DMS53 treated with DMSO at 0.1 percent for 48 hours (cell line): Measurements from ENCODE around the gene UNC45B.
"Not testable (repeated sequence)": the region's sequence is repeated elsewhere in the genome, so short reads cannot be mapped to it uniquely, and the experiment has no call there.

Experiments
- DNase-seq: peaks from one replicate; lab custom pipeline; 2025; ENCODE audit not compliant: unreplicated experiment; lab: John Stamatoyannopoulos, UW

Gene UNC45B

DNA sequence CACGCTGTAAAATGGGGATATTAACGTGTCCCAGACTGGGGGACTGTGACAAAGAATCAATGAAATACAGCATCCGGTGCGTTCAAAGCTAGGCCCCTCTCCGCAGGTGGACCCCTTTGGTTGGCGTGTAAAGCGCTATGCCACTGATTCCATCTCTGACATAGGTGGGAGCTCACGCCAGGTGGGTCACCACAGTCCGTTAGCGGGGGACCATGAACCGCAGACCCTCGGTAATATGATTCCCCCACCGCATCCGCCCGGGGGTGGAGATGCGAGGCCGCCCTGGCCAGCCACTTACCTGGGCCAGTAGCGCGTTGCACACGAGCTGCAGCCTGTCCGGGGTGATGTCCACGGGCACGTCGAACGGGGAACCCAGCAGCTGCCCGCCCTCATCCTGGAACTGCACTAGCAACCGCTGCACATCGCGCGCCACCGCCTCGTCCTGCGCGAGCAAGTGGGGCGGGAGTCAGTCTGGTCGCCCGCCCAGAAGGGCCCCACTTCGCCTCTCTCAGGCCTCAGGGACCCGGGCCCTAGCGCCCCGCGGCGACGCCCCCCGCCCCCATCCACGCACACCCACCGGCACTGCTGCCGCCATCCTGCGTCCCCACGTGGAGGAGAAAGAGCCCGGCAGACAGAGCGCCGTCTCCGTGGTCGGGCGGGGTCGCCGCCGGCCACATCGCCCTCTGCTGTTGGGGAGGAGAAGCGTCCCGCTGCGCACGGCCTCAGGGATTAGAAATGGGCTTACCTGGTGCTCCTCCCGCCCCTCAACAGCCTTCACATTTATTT is 5.7 kb upstream of the UNC45B start, which contains the start of gene NLE1:
Gene NLE1 (minus strand): TSS at position 623 of the 786 bp plus-strand sequence. CDS start 28 bp downstream, at position 595.
- peak; percentile 36 for DNase-seq

DNA sequence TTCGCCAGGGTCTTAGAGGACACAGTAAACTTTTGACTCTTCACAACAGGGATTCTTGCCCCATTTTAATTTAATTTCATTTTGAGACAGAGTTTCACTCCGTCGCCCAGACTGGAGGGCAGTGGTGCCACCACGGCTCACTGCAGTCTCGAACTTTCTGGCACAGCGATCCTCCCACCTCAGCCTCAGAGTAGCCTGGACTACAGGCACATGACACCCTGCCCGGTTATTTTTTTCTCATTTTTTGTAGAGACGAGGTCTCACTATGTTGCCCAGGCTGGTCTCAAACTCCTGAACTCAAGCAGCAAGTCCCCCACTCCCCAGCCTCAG is 5.2 kb upstream of the UNC45B start:
- DNase-seq: no peak

GRCh38 chr17:35144840-35145239 is 2.8 kb upstream of the UNC45B start:
- no peak for DNase-seq

- DNase-seq: no peak
Measured at GRCh38 chr17:35146214-35146833, 1.3 kb upstream of the UNC45B start.

DNA sequence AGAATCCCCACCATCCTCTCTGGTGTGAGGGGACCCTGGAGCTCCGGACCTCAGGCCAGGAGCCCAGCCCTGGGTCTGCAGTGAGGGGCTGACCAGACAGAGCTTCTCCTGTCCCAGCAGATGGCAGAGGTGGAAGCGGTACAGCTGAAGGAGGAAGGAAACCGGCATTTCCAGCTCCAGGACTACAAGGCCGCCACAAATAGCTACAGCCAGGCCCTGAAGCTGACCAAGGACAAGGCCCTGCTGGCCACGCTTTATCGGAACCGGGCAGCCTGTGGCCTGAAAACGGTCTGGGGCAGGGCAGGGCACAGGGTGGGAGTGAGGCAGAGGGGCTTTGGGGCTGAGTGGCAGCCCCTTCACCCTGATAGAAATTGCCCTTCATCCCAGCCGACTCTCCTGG is 527 bp downstream of the UNC45B start:
- no peak for DNase-seq

- DNase-seq: no peak
Measured at GRCh38 chr17:35149941-35150340, 2.3 kb downstream of the UNC45B start.

DNA sequence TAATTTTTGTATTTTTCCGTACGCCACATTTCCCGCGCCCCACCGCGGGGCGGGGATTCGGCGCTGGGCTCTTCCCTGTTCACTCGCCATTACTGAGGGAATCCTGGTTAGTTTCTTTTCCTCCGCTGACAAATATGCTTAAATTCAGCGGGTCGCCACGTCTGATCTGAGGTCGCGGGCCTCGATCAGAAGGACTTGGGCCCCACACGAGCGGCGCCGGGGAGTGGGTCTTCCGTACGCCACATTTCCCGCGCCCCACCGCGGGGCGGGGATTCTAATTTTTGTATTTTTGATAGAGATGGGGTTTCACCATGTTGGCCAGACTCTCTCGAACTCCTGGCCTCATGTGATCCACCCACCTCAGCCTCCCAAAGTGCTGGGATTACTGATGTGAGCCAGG is 3.5 kb downstream of the UNC45B start:
- DNase-seq: not testable (repeated sequence)

DNA sequence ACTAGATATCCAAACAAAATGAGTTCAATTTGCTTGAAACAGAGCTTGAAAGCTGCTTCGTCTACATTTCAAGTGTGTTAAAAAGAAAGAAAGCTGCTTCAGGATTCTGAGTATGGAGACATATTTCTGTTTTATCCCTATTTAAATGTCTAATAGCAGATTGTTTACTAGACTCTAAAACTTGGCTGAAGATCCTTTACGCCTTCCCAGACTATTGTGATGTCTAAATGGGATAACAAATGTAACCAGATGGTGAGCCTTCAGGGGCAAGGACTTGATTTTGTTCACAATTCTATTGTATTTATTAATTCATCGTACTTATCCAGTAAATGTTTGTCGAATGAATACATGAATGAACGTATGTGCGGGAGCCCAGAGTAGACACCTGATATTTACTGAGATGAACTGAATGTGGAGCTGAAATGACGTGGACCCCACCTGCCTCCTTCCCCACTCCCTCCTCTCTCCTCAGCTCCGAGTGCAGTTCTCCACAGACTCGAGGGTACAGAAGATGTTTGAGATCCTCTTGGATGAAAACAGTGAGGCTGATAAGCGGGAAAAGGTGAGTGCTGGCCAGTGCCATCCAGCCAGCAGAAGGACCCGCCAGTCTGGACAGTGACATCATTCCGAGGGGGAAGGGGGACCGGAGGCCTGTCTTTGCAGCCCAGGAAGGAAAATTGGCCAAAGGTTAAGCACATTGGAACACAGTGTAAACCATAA is 5.0 kb downstream of the UNC45B start:
- DNase-seq: no peak

DNA sequence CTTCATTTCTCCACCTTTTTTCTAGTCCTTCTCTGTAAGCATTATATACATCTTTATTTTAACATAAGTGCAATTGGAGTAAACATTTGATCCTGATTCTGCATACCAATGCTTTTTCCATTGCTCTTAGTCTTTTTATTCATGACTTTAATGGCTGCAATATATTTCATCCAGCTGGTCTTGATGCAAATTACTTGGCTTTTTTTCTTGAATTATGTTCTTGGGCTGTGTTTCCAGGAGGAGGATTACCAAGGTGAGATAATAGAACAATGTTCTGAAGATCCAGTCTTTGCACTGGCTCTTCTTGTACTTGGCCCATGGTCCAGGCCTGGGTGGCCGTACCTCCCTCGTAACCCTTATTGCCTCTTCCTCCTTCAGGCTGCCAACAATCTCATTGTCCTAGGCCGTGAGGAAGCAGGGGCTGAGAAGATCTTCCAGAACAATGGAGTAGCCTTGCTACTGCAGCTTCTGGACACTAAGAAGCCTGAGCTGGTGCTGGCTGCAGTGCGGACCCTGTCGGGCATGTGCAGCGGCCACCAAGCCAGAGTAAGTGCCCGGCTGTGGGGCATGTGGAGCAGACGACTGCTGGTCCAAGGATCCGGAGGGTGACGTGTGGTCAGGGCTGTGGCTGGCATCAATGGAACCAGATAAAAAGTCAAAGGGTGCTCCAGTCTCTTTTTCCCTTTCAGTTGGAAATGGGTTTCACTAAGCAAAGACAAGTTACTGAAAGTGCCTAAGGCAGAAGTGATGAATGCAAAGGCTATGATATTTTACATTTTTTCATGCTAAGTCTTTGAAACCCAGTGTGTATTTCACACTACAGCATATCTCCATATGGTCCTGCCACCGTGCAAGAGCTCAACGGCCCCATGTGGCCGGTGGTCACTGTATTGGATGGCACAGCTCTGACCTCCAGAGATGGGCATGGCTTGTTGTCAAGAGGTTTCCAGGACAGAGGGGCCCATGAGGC is 6.9 kb downstream of the UNC45B start:
- DNase-seq: no peak

DNA sequence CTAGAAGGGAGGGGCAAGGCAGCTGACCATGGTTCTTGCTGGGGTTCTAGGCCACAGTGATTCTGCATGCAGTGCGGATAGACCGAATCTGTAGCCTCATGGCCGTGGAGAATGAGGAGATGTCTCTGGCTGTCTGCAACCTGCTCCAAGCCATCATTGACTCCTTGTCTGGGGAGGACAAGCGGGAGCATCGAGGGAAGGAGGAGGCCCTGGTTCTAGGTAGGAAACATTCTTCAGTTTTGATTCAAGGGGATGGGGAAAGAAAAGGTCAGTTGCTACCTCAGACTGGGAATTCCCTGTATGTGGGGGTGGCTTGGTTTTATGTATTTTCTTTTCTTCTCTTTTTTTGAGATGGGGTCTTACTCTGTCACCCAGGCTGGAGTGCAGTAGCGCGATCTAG is 7.6 kb downstream of the UNC45B start:
- DNase-seq: no peak

DNA sequence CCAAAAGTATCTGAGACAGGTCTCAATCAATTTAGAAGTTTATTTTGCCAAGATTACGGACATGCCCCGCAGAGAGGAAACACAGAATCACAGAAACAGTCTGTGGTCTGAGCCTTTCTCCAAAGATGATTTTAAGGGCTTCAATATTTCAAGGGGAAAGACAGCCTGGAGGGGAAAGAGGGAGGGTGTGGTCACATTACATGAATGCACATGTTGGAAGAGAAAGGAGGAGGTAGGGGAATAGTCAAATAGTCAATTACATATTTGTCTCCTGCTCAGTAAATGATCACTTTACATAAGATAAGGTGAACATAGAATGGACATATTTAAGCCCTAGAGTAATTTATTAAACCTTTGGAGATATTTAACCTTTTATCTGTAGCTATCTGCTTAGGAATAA is 12.3 kb downstream of the UNC45B start:
- DNase-seq: no peak

- no peak for DNase-seq
Measured at GRCh38 chr17:35160354-35161201, 13.0 kb downstream of the UNC45B start.

GRCh38 chr17:35161281-35161761 is 13.7 kb downstream of the UNC45B start:
- DNase-seq: no peak

- DNase-seq: no peak
Measured at GRCh38 chr17:35162755-35163154, 15.1 kb downstream of the UNC45B start.

DNA sequence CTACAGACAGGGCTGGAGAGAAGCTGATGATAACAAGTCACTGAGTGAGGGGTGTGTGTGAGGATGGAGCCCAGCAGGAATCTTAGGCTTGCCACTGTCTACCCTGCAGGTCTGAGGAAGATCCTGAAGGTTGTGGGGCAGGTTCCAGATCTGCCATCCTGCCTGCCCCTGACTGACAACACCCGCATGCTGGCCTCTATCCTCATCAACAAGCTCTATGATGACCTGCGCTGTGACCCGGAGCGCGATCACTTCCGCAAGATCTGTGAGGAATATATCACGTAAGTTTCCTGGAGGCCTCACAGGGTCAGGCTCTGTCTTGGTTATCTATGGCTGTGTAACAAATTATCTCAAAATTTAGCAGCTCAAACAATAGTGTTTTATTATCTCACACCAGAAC is 16.3 kb downstream of the UNC45B start:
- DNase-seq: no peak

DNA sequence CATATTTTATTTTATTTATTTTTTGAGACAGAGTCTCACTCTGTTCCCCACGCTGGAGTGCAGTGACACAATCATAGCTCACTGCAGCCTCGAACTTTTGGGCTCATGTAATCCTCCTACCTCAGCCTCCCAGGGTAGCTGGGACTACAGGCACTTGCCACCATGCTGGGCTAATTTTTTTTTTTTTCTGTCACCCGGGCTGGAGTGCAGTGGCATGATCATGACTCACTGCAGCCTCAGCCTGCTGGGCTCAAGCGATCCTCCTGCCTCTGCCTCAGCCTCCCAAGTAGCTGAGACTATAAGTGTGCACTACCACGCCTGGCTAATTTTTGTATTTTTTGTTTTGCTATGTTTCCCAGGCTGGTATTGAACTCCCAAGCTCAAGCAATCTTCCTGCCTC is 17.1 kb downstream of the UNC45B start:
- no peak for DNase-seq

- no peak for DNase-seq
Measured at GRCh38 chr17:35166526-35166925, 18.9 kb downstream of the UNC45B start.

DNA sequence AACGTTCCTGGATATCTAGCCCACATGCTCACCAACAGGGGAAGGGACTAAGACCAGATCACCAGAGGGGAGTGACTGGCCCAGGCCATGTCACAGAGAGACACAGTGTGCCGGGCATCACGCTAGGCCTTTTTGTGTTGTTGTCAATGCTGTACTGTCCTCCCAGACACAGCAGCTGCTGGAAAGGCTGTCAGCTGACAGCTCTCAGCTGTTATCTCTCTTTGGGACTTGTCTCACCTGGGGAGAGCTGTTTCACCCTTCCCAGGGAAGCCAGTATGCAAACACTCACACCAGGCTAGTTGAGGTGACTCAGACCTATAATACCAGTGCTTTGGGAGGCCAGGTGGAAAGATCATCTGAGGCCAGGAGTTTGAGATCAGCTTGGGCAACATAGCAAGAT is 19.4 kb downstream of the UNC45B start:
- peak; percentile 53 for DNase-seq

DNA sequence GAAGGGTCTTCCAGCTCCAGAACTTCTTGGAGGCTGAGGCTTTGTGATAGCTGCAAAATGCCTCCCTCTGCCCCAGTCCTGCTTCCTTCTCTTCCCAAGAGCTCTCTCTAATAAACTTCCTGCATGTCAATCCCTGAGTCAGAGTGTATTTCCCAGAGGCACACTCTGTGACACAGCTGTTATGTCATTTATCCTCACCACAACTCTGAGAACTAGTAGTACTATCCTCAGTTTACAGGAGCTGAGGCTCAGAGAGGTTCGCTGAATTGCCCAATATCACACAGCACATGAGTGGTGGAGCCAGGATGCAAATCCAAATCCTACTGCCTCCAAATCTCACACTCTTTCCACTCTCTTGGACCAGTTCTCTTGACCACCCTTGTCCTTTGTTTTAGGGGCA is 20.0 kb downstream of the UNC45B start:
- no peak for DNase-seq

DNA sequence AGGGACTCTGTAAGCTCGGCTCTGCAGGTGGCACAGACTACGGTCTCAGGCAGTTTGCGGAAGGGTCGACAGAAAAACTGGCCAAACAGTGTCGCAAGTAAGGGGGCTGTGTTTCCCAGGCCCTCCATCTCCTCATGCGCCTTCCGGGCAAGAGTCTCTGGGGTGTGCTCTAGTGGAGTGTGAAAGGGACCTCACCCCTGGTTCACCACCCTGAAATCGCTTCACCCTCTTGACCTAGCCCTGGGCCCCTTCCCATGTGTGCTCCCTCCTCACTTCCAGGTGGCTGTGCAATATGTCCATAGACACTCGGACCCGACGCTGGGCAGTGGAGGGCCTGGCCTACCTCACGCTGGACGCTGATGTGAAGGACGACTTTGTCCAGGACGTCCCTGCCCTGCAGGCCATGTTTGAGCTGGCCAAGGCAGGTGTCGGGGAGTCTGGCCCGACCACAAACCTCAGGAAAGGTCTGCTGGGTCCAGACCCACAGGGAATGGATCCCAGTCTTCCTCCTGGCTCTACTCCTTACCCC is 22.3 kb downstream of the UNC45B start:
- DNase-seq: no peak
